ENCODE data around the gene AXDND1.
"Not testable (repeated sequence)": the region's sequence is repeated elsewhere in the genome, so short reads cannot be mapped to it uniquely, and the experiment has no call there.

AXDND1 gene

DNA sequence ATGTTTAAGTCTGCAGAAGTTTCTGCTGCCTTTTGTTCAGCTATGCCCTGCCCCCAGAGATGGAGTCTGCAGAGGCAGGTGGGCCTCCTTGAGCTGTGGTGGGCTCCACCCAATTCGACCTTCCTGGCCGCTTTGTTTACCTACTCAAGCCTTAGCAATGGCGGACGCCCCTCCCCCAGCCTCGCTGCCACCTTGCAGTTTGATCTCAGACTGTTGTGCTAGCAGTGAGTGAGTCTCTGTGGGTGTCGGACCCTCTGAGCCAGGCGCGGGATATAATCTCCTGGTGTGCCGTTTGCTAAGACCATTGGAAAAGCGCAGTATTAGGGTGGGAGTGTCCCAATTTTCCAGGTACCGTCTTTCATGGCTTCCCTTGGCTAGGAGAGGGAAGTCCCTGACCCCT is 99.9 kb downstream of the AXDND1 start:
- not testable (repeated sequence) for DNase-seq (ENCODE audit: low spot score)

DNA sequence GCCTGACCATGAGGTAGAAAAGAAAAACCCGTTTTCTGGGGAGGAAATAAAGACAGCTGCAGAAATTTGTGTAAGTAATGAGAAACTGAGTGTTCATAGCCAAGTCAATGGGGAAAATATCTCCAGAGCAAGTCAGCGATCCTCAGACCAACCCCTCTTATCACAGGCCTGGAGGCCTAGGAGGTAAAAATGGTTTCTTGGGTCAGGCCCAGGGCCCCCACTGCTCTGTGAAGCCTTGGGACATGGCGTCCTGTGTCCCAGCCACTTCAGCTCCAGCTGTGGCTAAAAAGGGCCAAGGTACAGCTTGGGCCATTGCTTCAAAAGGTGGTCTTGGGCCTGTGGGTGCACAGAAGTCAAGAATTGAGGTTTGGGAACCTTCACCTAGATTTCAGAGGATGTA is 108.9 kb downstream of the AXDND1 start:
- no peak for DNase-seq (ENCODE audit: low spot score)

DNA sequence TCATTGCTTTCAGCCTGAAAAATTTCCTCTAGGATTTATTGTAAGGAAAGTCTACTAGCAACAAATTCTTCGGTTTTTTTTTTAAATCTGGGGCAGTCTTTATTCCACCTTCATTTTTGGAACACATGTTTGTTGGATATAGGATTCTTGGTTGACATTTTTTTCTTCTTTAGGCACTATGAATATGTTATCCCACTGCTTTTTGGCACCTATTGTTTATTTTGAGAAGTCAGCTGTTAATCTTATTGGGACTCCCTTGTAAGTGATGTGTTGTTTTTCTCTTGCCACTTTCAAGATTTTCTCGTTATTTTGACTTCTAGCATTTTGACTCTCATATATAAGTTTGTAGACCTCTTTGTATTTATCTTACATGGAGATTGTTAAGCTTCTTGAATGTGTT is 110.7 kb downstream of the AXDND1 start:
- DNase-seq (ENCODE audit: low spot score), result no peak

DNA sequence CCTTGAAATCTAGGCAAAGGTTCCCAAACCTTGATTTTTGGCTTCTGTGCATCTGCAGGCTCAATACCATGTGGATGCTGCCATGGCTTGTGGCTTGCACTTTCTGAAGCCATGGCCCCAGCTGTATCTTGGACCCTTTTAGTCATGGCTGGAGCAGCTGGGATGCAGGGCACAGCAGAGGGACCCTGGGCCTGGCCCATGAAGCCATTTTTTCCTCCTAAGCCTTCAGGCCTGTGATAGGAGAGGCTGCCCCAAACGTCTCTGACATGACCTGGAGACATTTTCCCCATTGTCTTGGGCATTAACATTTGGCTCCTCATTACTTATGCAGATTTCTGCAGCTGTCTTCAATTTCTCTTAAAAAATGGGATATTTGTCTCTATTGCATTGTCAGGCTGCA is 112.6 kb downstream of the AXDND1 start:
- DNase-seq (ENCODE audit: low spot score), result no peak

DNA sequence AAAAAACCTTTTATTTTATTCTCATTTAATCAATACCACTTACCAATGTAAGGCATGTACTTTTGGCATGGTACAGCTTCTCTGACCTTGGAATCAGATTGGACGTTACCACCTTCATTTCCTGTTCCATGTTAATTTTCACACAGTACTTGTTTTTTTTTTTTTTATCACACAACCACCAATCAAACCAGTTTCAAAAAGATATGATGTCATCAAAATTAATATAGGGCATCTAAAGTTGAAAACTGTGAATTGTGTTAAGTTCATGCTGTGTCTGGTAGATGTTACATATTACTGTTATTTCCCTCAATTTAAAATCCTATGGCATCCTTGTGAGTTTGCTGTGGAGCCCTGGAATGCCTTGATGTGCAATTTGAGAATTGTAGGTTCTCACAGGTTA is 124.8 kb downstream of the AXDND1 start:
- no peak for DNase-seq (ENCODE audit: low spot score)

DNA sequence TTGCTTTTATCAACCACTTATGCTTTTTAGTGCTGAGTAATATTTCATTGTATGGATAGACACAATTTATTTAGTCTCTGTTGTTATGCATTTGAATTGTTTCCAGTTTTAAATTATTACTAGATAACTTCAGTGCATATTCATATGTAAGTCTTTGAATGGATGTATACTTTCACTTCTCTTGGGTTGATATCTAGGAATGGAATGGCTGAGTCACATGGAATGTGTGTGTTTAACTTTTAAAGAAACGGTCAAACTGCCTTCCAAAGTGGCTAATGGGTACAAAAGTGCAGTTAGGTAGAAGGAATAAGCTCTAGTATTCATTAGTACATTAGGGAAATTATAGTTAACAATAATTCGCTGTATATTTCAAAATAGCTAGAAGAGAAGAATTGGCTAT is 127.6 kb downstream of the AXDND1 start:
- DNase-seq (ENCODE audit: low spot score), result no peak

DNA sequence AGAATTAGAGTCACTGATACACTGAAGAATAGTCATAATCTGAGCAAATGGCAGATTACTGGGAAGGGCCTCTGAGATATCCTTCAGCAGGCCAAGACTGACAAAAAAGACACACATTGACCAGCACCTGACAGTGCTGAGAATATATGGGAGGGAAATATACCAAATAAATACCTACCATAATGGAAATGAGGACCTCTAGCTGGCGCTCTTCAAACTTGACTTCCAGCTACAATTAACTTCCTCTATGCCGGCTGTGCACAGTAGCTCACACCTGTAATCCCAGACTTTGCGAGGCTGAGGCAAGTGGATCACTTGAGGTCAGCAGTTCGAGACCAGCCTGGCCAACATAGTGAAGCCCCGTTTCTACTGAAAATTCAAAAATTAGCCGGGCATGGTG is 140.4 kb downstream of the AXDND1 start:
- no peak for DNase-seq (ENCODE audit: low spot score)

DNA sequence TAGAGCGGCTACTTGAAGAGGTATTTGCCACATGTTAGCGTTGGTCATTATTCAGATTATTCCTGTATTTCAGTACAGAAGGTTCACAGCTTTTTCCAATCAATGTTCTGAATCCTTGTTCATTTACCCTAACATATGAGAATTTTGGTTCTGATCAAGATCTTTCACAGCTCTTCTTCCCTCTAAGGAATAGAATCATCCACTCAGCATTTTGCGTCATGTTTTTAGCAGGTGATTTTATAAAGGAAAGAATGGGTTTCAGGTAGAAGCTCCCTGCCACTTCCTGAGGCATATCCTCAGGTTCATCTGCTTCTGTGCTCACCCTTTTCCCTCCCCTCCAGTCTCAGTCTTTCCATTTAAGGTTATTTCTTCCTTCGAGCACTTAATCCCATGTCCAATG is 143.6 kb downstream of the AXDND1 start:
- no peak for DNase-seq (ENCODE audit: low spot score)

DNA sequence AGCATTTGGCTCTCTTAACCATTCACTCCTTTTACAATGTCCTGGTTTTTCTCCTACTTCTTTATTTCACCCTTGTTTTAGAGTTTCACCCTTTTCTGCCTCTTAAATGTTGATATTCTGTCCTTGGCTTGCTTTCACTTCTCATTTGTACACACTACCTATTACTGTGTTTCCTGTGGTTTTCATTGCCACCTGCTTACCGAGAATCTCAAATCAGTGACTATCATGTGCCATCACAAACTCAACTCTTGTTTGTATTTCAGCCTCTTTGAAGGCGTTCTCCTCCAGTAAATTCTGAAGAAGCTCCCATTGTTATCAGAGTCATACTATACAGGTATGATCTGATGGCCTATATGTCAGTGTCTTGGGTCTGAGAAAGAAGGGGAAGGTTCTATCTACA is 144.3 kb downstream of the AXDND1 start:
- DNase-seq (ENCODE audit: low spot score), result no peak

DNA sequence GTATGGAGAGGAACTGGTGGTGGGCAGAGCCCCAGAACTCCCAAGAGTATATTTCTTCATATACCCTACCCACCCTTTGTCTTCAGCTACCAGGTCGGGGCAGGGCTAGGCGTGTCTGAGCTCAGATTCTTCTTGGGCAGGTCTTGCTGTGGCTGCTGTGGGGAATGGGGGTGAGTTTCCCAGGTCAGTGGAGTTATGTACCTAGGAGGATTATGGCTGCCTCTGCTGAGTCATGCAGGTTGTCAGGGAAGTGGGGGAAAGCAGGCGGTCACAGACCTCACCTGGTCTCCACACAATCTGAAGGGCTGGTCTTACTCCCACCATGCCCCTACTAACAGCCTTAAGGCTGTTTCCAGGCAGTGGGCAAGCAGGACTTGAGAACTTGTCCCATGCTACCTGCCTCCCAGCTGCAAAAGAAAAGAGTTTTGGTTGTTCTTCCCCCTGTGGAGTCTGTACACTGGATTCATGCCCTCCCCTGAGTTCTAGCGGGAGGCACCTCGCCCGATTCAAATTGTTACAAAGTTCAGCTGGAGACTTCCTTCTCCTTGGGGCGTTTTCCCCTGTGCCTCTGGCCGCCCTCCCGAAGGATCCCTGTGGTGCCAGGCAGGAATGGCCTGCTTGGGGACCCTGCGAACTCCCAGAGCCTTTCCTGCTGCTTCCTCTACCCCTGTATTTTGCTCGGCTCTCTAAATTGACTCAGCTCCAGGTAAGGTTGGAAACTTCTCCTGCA is 151.4 kb downstream of the AXDND1 start:
- no peak for DNase-seq (ENCODE audit: low spot score)

DNA sequence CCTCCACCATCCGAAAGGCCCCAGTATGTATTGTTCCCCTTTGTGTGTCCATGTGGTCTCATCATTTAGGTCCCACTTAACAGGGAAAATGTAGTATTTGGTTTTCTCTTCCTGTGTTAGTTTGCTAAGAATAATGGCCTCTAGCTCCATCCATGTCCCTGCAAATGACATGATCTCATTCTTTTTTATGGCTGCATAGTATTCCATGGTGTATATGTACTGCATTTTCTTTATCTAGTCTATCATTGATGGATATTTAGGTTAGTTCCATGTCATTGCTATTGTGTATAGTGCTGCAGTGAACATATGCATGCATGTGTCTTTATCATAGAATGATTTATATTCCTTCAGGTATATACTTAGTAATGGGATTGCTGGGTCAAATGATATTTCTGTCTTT is 152.8 kb downstream of the AXDND1 start:
- DNase-seq (ENCODE audit: low spot score), result not testable (repeated sequence)

DNA sequence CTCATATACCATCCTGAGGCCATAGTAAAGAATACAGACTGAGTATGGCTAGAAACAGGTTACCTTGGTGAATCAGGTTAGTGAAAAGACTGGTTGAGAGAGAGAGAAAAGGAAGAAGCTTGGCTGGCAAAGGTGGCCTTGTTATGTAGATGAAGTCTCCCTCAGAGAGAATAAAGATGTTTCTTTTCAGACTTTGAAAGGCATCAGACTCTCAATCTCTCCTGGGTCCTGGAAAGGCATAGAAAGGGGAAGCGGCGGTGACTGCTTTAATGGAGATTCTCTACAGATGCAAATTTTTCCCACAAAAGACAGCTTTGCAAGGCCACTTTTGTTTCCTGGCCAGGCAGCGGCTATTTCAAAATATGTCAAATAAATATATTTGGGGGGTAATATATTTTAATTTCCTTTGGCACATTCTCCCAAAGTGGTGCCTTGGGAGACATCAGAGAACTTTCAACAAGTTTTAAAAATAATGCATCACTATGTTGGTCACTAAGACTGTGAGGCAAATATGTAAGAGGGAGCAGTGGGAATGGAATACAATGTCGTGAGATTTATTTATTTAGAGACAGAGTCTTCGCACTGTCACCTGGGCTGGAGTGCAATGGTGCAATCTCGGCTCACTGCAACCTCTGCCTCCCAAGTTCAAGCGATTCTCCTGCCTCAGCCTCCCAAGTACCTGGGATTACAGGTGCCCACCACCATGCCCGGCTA is 163.9 kb downstream of the AXDND1 start:
- DNase-seq (ENCODE audit: low spot score), result peak; percentile 44

DNA sequence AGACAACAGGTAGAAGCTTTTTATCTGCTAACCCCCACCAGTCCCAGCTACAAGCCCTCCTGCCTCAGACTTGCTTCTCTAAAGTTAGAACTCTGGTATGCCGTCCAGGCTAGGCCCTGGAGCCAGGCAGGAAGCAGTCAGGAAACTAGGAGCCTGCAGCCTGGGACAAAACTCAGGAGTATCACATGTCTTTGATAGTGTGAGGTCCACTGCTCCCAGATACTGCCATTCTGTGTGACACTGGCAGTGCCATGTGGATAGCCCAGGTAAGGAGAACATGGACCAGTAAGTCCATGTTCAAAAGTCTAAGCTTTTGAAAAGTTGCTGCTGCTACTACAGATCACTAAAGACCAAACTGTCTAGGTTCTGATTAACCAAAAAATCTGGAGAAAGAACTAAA is 164.6 kb downstream of the AXDND1 start:
- peak; percentile 13 for DNase-seq (ENCODE audit: low spot score)

DNA sequence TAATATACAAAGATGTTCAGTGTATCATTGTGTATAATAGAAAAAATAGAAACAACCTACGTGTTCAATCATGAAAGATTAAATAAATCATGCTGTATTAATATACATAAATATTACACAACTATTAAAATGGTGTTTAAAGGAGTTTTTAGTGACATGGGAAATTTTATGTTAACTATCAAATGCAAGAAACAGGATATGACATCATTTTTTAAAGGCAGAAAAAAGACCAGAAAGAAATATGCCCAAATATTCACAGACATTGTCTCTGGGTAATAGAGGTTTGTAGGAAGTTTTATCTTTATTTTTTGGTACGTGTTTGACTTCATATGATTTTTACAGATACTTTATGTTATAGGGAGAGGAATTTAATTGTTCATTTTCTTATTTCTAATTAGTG is 176.0 kb downstream of the AXDND1 start:
- DNase-seq (ENCODE audit: low spot score), result no peak

DNA sequence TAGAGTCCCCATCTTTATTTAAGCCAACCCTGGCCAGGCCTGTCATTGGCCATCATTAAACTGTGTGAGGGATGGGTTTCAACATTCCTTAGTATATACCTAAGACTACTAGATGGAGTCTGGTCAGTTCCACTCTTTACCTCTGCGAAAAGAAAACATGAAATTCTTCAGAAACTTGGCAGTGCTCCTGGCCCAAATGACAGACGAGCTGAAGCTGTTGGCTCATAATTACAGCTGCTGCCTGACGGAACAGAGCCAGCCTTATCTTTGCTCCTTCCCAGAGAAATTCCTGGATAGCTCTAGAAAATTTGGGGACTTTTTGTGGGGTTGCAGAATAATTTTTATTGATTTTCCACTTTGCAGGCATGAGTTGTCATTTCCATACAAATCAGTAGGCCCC is 179.6 kb downstream of the AXDND1 start:
- DNase-seq (ENCODE audit: low spot score), result no peak

DNA sequence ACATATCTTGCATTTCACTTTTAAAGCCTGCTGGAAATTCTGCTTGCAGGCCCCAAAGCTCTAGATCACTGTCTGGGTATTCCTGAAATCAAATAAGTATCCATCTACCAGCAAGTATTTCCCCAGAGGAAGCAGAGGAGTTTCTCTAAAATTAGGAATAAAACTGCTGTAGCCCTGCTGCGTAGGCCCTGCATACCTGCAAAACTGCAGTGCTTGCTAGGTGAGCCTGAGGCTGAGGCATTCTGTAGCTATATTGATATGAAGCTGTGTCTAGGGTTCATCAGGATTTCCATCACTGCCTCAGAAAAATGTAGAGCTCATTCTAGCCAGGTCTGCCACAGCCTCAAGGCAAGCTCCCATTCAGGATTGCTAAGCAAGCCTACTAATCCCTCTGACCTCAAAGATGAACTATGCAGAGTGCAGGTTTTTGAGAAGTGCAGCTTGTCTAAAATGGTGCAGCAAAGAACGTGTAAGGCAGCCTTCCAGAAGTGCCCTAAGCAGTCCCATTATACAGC is 181.3 kb downstream of the AXDND1 start:
- no peak for DNase-seq (ENCODE audit: low spot score)

DNA sequence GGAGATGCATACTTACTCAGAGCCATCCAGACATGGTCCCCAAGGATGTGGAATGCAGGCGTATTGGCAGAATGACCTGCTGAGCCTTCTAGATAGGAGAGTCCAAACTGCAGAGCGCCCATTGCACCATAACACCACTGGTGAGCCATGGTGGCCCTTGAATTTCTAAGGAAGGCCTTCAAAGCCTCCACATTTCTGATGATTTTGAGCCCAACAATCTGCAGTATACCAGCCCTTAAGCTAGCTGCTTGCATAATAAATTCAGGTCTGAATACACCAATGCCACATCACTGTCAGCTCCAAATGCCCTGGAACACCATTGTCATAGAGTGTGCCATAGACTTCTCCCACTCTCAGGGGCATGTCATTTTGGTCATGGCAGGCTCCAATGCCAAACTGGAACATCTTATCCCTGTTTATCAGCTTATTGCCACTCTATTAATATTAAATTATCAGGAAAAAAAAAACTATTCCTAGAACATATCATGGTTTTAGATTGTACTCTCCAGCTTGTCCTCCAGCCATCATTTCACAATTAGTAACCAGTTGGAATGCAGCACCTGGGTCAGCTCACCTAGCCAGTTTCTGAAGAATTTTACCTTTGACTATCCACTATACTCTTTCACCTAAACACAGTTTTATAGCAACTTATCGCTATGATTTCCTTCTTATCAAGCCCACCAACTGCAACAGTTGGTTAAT is 183.0 kb downstream of the AXDND1 start:
- DNase-seq (ENCODE audit: low spot score), result no peak

DNA sequence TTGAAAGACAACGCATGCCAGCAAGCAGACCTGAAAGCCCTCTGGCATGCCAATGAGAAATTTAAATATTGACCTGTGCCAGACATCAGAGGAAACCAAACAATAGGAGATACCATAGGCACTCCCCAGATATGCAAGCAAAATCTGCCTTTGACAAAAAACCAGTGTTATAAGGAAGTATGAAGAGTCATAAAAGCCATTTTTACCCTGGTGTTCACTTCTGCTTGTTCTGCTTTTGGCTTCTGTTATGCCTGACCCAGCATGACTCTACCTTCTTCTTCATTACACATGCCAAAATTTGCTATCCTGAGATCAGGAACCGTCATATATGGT is 183.6 kb downstream of the AXDND1 start:
- DNase-seq (ENCODE audit: low spot score), result no peak

DNA sequence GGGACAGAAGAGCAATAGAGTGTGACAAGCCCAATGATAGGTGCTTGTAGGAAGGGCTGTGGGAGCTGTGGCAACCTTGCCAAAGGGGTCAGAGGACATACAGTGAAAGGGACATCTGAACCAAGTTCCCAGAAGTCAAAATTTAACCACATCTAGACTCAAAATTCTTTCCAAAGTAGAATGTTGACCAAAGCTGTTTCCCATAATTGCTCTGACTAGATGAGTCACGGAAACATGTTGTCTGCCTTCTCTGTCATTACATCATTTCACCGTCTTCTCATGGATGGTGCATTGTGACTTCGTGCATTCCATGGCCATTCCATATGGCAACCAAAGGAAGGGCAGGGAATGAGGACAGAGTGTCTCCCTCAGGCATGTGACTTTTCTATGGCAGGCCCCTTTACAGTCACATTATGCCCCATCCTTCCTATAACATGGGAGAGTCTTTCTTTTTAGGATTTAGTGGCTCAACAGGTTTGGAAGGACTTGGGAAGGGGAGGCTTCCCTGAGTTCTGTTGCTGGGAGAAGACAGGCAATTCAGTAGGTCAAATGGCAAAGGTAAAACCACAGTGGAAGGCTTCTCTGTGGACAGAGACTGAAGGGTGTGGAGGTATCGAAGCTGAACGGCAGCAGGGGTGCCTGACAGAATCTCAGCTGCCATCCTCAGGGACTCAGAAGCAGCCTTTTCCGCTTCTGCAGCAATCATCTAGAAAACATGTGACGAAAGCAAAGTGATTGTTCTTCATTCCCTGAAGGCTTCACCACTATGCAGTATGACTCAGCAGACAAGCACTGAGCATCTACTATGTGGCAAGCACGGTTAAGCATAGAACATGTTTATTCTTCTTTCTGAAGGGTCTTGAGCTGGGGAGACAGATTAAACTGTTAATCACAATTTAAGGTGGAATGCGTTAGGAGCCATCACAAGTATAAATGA is 185.2 kb downstream of the AXDND1 start:
- no peak for DNase-seq (ENCODE audit: low spot score)

DNA sequence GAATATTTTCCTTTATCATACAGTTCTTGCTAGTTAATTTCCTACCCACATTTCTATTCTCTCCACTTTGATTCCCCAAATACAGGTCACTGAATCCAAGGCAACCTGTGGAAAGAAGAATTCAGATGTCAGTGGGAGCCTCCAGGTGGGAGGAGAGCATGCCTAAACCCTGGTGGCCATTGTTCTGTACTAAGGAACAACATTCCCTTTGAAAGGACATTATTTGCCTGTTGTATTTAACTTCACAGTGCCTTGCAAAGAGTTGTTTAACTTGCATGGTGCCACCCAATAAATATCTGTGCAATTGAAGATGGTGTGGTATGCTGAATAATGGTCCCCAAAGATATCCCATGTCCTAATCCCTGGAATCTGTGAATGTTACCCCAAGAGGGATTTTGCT is 188.7 kb downstream of the AXDND1 start:
- no peak for DNase-seq (ENCODE audit: low spot score)

DNA sequence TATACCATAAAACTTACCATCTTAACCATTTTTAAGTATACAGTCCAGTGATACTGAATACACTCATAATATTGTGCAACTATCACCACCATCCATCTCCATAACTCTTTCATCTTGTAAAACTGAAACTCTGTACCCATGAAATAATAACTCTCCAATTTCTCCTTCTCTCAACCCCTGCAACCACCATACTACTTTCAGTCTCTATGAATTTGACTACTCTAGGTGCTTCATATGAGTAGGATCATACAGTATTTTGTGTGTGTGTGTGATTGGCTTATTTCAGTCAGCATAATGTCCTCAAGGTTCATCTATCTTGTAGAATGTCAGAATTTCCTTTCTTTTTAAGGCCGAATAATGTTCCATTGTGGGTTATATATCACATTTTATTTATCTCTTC is 192.3 kb downstream of the AXDND1 start:
- DNase-seq (ENCODE audit: low spot score), result no peak
